Retinal pigment epithelial cell (primary cell): Measurements from ENCODE around the gene RIN3.

Experiments
- DNase-seq: peaks from one replicate; pipeline ENCODE4 v3.0.0-alpha.2; 2010; ENCODE audit warnings: low read depth
- H3K4me3 ChIP-seq: 2 replicates; pipeline ENCODE4 v1.5.1; 2011; ENCODE audit warnings: mild to moderate bottlenecking, low read length, control low read depth, moderate library complexity
- TF ChIP-seq, protein P1 (sequence below): conservative IDR thresholded peaks from 2 replicates; pipeline ENCODE4 v1.5.1; 2011; ENCODE audit warnings: low read depth, low read length, control low read depth, inconsistent platforms

Gene RIN3

DNA sequence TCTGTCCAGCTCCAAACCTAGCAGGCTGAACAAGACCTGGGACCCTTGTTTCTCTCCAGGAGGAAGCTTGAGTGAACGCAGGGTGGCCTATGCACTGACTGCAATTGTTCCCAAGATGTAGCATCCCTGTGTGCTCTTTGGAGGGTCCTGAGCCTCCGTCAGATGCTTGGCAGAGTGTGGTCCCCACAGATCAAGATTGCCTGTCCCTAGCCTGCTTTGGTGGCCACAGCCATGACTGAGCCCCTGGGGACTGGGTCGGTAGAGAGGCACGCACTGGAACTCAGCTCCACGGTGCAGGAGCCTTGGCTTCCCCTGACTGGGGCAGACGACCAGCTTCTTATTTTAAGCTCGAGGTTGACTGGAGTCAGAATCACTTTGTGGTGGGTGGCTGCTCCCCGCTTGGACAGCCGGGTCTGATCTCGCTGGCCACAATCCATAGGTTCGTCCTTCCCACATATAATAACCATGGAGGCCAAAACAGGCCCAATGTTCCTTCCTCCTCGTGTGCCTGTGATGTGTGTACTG is 137.1 kb downstream of the RIN3 start:
- TF ChIP-seq, protein P1, sequence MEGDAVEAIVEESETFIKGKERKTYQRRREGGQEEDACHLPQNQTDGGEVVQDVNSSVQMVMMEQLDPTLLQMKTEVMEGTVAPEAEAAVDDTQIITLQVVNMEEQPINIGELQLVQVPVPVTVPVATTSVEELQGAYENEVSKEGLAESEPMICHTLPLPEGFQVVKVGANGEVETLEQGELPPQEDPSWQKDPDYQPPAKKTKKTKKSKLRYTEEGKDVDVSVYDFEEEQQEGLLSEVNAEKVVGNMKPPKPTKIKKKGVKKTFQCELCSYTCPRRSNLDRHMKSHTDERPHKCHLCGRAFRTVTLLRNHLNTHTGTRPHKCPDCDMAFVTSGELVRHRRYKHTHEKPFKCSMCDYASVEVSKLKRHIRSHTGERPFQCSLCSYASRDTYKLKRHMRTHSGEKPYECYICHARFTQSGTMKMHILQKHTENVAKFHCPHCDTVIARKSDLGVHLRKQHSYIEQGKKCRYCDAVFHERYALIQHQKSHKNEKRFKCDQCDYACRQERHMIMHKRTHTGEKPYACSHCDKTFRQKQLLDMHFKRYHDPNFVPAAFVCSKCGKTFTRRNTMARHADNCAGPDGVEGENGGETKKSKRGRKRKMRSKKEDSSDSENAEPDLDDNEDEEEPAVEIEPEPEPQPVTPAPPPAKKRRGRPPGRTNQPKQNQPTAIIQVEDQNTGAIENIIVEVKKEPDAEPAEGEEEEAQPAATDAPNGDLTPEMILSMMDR = no peak
- no peak for DNase-seq
- H3K4me3 ChIP-seq = no peak overlapping the region

DNA sequence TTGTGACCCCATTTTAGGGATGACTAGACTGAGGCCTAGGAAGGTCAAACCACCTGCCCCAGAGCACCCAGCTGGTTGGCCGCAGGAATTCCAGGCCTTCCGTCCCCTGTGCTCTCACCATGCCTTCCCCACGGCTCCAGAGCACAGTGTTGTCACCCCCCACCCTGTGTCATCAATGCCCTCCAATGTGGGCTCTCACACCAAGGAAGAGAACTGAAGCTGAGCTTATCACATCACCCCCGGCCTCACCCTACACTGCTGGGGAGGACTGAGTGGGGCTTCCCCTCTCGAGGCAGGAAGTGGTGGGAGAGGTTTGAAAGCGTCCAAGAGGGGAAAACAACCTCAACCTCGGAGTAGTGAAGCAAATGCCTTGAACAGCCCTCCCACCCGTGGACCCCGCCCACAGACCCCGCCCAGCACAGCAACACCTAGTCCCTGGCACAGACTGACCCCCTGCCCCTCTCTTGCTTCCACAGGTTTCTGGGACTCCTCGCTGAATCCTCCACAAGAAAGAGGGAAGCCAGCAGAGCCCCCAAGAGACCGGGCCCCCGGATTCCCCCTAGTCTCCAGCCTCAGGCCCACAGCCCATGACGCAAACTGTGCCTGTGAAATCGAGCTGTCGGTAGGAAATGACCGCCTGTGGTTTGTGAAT is 137.7 kb downstream of the RIN3 start:
- TF ChIP-seq, protein P1 = no peak
- no peak for DNase-seq
- H3K4me3 ChIP-seq = no peak overlapping the region

DNA sequence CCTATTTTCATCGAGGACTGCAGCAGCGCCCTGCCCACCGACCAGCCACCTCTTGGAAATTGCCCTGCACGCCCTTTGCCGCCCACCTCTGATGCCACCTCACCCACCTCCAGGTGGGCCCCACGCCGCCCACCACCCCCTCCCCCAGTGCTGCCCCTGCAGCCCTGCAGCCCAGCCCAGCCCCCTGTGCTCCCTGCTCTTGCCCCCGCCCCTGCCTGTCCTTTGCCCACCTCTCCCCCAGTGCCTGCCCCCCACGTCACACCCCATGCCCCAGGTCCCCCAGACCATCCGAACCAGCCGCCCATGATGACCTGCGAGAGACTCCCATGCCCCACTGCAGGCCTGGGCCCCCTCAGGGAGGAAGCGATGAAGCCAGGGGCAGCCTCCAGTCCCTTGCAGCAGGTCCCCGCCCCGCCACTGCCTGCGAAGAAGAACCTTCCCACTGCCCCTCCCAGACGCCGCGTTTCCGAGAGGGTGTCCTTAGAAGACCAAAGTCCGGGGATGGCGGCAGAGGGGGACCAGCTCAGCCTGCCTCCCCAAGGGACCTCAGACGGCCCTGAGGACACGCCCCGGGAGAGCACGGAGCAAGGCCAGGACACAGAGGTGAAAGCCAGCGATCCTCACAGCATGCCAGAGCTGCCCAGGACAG is 138.3 kb downstream of the RIN3 start:
- TF ChIP-seq, protein P1 = no peak
- no peak for DNase-seq
- H3K4me3 ChIP-seq = no peak overlapping the region

DNA sequence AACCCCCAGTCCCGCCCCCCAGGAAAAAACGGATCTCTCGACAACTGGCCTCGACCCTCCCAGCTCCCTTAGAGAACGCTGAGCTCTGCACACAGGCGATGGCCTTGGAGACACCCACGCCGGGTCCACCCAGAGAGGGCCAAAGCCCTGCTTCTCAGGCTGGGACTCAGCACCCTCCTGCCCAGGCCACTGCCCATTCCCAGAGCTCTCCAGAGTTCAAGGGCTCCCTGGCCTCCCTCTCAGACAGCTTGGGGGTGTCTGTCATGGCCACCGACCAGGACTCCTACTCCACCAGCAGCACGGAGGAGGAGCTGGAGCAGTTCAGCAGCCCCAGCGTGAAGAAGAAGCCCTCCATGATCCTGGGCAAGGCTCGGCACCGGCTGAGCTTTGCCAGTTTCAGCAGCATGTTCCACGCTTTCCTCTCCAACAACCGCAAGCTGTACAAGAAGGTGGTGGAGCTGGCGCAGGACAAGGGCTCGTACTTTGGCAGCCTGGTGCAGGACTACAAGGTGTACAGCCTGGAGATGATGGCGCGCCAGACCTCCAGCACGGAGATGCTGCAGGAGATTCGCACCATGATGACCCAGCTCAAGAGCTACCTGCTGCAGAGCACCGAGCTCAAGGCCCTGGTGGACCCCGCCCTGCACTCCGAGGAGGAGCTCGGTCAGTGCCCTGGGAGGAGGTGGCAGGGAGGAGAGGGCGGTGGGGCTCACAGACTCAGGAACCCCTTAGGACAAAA is 139.0 kb downstream of the RIN3 start:
- TF ChIP-seq, protein P1 = no peak
- no peak for DNase-seq
- no peak overlapping the region for H3K4me3 ChIP-seq

DNA sequence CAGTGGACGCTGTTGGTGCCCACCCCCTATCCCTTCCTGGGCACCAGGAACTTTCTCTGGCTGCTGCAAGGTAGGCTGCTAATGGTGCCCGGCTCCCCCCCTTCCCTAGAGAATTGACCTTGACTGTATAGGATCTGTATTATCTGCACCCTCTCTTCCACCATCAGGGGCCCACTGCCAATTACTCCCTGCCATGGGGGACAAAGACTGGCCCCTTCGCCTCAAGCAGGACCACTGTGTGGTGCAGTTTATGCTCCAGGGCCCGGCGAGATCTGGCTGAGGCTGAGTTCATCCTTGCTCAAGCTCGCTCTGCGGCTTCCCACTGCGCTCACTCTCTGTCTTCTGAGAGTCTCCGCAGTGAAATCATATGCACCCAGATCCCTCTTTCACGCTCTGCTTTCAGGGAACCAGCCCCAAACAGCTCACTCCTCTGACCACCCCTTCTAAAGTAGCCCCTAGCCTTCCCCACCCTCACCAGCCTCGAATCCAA is 139.6 kb downstream of the RIN3 start:
- DNase-seq = no peak
- TF ChIP-seq, protein P1 = no peak
- no peak overlapping the region for H3K4me3 ChIP-seq

DNA sequence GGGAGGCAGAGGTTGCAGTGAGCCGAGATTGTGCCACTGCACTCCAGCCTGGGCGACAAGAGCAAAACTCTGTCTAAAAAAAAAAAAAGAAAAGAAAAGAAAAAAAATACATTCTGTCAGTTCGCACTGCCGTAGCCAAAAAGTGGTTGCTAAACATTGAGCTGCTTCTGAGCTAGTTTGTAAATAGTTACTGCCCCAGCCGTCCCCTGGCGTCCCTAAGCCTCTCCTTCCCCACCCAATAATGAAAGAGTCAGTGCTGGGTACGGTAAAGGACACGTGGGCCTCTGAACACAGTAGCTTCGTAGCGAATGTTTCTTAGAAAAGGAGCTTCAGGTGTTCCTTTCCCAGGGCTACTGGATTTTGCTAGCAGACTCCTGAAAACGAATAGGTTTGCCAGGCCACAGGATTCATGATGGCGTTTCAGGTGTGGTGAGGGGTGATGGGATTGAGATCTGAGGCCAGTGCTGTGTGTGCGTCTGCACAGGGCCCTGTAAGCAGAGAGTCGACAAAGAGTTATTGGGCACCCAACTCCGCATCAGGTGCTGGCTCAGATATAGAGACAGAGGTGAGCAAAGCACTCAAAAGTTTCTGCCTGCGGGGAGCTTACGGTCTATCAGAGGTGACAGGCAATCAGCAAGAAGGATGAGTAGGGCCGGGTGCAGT is 140.8 kb downstream of the RIN3 start:
- no peak overlapping the region for H3K4me3 ChIP-seq
- no peak for DNase-seq
- TF ChIP-seq, protein P1 = no peak
